GM23248 (cell line): Measurements from ENCODE around the gene DELE1. TPM values are rescaled to one million over a fixed set of nuclear protein-coding genes. Genes with fewer than 3 reads are reported as not detected.

Experiments
- DNase-seq: peaks from one replicate; pipeline ENCODE4 v3.0.0-alpha.2; 2015
- H2AFZ ChIP-seq: fragments of 200-600 bp; sonication (generic); 2 replicates; pipeline ENCODE4 v1.6.1; 2016; ENCODE audit warnings: antibody characterized with exemption
- H3F3A ChIP-seq: fragments of 200-600 bp; sonication (generic); 2 replicates; pipeline ENCODE4 v1.6.1; 2016; ENCODE audit warnings: mild to moderate bottlenecking, antibody characterized with exemption, mixed run types; ENCODE audit not compliant: insufficient read depth
- H3K27ac ChIP-seq: fragments of 200-600 bp; sonication (generic); 2 replicates; pipeline ENCODE4 v1.5.1; 2016; ENCODE audit warnings: mild to moderate bottlenecking
- H3K27me3 ChIP-seq: fragments of 200-600 bp; sonication (generic); replicated peaks from 2 replicates; pipeline ENCODE4 v1.6.1; 2016; ENCODE audit warnings: mild to moderate bottlenecking; ENCODE audit not compliant: insufficient read depth
- H3K36me3 ChIP-seq: fragments of 200-600 bp; sonication (generic); 2 replicates; pipeline ENCODE4 v1.6.1; 2016; ENCODE audit warnings: low read depth, mild to moderate bottlenecking
- H3K4me1 ChIP-seq: fragments of 200-600 bp; sonication (generic); 2 replicates; pipeline ENCODE4 v1.6.1; 2016; ENCODE audit warnings: mild to moderate bottlenecking; ENCODE audit not compliant: insufficient read depth
- H3K4me2 ChIP-seq: fragments of 200-600 bp; sonication (generic); one replicate; pipeline ENCODE4 v1.6.1; 2016; ENCODE audit warnings: mild to moderate bottlenecking; ENCODE audit not compliant: unreplicated experiment
- H3K4me3 ChIP-seq: fragments of 200-600 bp; sonication (generic); 2 replicates; pipeline ENCODE4 v1.5.1; 2016; ENCODE audit warnings: mild to moderate bottlenecking
- H3K79me2 ChIP-seq: fragments of 200-600 bp; sonication (generic); 2 replicates; pipeline ENCODE4 v1.6.1; 2016; ENCODE audit warnings: mild to moderate bottlenecking; ENCODE audit not compliant: insufficient read depth
- H3K9ac ChIP-seq: fragments of 200-600 bp; sonication (generic); 2 replicates; pipeline ENCODE4 v1.6.1; 2016; ENCODE audit warnings: mild to moderate bottlenecking
- H3K9me2 ChIP-seq: fragments of 200-600 bp; sonication (generic); 2 replicates; pipeline ENCODE4 v1.6.1; 2016; ENCODE audit warnings: mixed run types, mild to moderate bottlenecking, moderate library complexity; ENCODE audit not compliant: insufficient read depth
- H3K9me3 ChIP-seq: fragments of 200-600 bp; sonication (generic); one replicate; pipeline ENCODE4 v1.6.1; 2017; ENCODE audit warnings: low read depth
- H4K20me1 ChIP-seq: fragments of 200-600 bp; sonication (generic); 2 replicates; pipeline ENCODE4 v1.6.0; 2016; ENCODE audit not compliant: insufficient read depth
- EZH2 ChIP-seq: fragments of 200-600 bp; sonication (generic); IDR thresholded peaks from 2 replicates; pipeline ENCODE4 v1.6.1; 2018; ENCODE audit warnings: antibody characterized with exemption, mild to moderate bottlenecking; ENCODE audit not compliant: insufficient read depth, poor library complexity, severe bottlenecking
- EZH2phosphoT487 ChIP-seq: fragments of 200-600 bp; sonication (generic); IDR thresholded peaks from 2 replicates; pipeline ENCODE4 v1.6.1; 2018; ENCODE audit warnings: antibody characterized with exemption, moderate library complexity, mild to moderate bottlenecking, low read depth; ENCODE audit not compliant: insufficient read depth
- WGBS, 2 experiments: methylation state at CpG; one replicate each; pipeline ENCODE4 v1.1.6; 2015 to 2017; ENCODE audit warnings: low lambda C conversion rate in 2 of 2, low coverage in 1 of 2; ENCODE audit errors: missing lambda C conversion rate in 2 of 2; 5-methylcytosine and 5-hydroxymethylcytosine counted together
- in situ Hi-C: fragments of 300-500 bp; cut with MboI; formaldehyde crosslinking; loops from 2 replicates; pipeline ENCODE4 v1.15.0; 2020
- polyA plus RNA-seq: library from polyadenylated mRNA; unstranded; fragments of >200 nt; fragmentation: Nextera tagmentation; extraction: Ambion mirVana; gene quantifications from 2 replicates; pipeline ENCODE4 v1.2.1, GENCODE V29; 2016
- total RNA-seq: library from RNA; depleted of rRNA; stranded (reverse); fragments of >200 nt; shearing (Covaris generic); gene quantifications from 2 replicates; pipeline ENCODE4 v1.2.3, GENCODE V29; 2014; rRNA removed

Gene DELE1
- total and polyA plus RNA-seq, 2 experiments from 2014 or later = 35.1 to 47.9 TPM

GRCh38 chr5:141978389-141978788, 54.7 kb downstream of the DELE1 start:
- peaks cover 11% of the 10 kb centered on the region for H3K4me1 ChIP-seq
- H3K9ac ChIP-seq = no peak overlapping the region
- H2AFZ ChIP-seq = no peak overlapping the region
- H3K27ac ChIP-seq = no peak overlapping the region
- no peaks in the 10 kb centered on the region for H3K9me2 ChIP-seq
- peaks cover 14% of the 10 kb centered on the region for H3F3A ChIP-seq
- no peak for DNase-seq
- no peaks in the 10 kb centered on the region for H3K9me3 ChIP-seq
- no peak for TF ChIP-seq EZH2phosphoT487
- TF ChIP-seq EZH2 = no peak
- in situ Hi-C loops = no loop called here
- H4K20me1 ChIP-seq = peaks cover 8% of the 10 kb centered on the region; the same call in 1 of the 2 replicates
- H3K36me3 ChIP-seq = peaks cover 78% of the 10 kb centered on the region
- H3K27me3 ChIP-seq = no peaks in the 10 kb centered on the region
- H3K4me3 ChIP-seq = no peak overlapping the region
- H3K4me2 ChIP-seq = no peak overlapping the region
- peaks cover 50% of the 10 kb centered on the region for H3K79me2 ChIP-seq

DNA sequence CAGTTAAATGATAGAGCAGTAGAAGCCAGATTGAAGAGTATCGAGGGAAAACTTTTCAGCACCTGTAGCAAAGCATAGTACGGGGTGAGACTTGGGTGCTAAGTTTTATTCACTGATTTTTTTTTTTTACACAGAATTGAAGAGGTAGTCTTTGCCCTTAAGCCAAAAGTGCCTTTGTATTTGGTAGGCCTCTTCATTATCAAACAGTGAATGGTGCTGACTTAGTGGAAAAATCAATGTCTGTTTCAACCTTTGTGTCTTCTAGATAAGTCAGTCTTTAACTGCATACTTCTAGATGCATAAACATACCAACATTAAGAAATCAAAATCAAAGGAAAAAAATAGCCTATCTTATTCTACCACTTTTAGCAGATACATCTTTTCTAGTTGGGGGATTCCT, 59.0 kb downstream of the DELE1 start:
- Histone ChIP-seq H3K27ac (no peak overlapping the region), H3K9me2 (no peaks in the 10 kb centered on the region), H4K20me1 (no peaks in the 10 kb centered on the region), H3K9ac (no peak overlapping the region), H3K4me1 (no peaks in the 10 kb centered on the region), H3K9me3 (no peaks in the 10 kb centered on the region), H3K27me3 (no peaks in the 10 kb centered on the region), H3K36me3 (peaks cover 72% of the 10 kb centered on the region), H3K79me2 (peaks cover 10% of the 10 kb centered on the region), H3K4me3 (no peak overlapping the region), H2AFZ (no peak overlapping the region), H3K4me2 (no peak overlapping the region), H3F3A (no peaks in the 10 kb centered on the region)
- TF ChIP-seq EZH2phosphoT487 (no peak), EZH2 (no peak)
- DNase-seq = no peak
- in situ Hi-C loops = no loop called here
- WGBS, 2 experiments = 44 to 50% methylated on average over 2 of the region's 2 CpGs

GRCh38 chr5:141986072-141986471, 62.4 kb downstream of the DELE1 start:
- H3K36me3 ChIP-seq = peaks cover 58% of the 10 kb centered on the region
- H3K9me2 ChIP-seq = no peaks in the 10 kb centered on the region
- no peak overlapping the region for H2AFZ ChIP-seq
- H3K9ac ChIP-seq = no peak overlapping the region
- DNase-seq = no peak
- H3K27me3 ChIP-seq = no peaks in the 10 kb centered on the region
- no peak overlapping the region for H3K4me2 ChIP-seq
- in situ Hi-C loops = no loop called here
- H3F3A ChIP-seq = peaks cover 5% of the 10 kb centered on the region; the same call in 1 of the 2 replicates
- no peaks in the 10 kb centered on the region for H3K79me2 ChIP-seq
- TF ChIP-seq EZH2 (no peak), EZH2phosphoT487 (no peak)
- H3K4me1 ChIP-seq = no peaks in the 10 kb centered on the region
- H4K20me1 ChIP-seq = no peaks in the 10 kb centered on the region
- no peak overlapping the region for H3K27ac ChIP-seq
- H3K4me3 ChIP-seq = no peak overlapping the region
- no peaks in the 10 kb centered on the region for H3K9me3 ChIP-seq

DNA sequence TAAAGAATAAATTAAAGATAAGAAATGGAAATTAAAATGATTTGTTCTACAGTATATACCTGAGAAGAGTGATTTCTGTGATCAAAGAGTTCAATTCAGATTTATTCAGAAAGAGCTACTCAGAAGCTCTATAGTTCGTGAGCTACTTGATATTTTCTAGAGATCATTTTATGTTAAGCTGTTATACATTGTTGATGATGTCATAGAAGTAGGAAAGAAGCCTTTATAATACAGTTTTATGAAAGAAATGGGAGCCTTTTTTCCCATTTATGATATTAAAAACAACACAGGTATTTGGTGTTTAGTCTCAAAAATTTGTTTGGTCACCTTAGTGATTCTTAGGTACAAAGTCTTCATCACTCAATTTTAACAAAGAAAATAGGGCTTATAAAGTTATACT, 66.0 kb downstream of the DELE1 start:
- no peak for TF ChIP-seq EZH2phosphoT487
- TF ChIP-seq EZH2 = no peak
- no peak for DNase-seq
- in situ Hi-C loops = no loop called here
- Histone ChIP-seq H3K9me3 (no peaks in the 10 kb centered on the region), H3K79me2 (no peaks in the 10 kb centered on the region), H3K4me1 (no peaks in the 10 kb centered on the region), H3F3A (peaks cover 12% of the 10 kb centered on the region), H4K20me1 (no peaks in the 10 kb centered on the region), H3K9ac (no peak overlapping the region), H3K4me3 (no peak overlapping the region), H3K9me2 (no peaks in the 10 kb centered on the region), H3K4me2 (no peak overlapping the region), H2AFZ (no peak overlapping the region), H3K36me3 (peaks cover 41% of the 10 kb centered on the region), H3K27me3 (no peaks in the 10 kb centered on the region), H3K27ac (no peak overlapping the region)
- WGBS, 2 experiments = 0% methylated on average over 1 of the region's 1 CpG

Other genes starting within 250 kb of the DELE1 start
- gene ARAP3, start 241.6 kb upstream of the DELE1 start, total RNA-seq = 2.2 and 3.9 TPM in 2 replicates
- gene ARAP3, start 241.6 kb upstream of the DELE1 start, polyA plus RNA-seq = 2.2 TPM in 2 replicates
- gene PCDH1, start 45.5 kb upstream of the DELE1 start, total RNA-seq = 3.5 and 10.9 TPM in 2 replicates
- gene PCDH1, start 45.5 kb upstream of the DELE1 start, polyA plus RNA-seq = 1.6 and 2.4 TPM in 2 replicates
- gene PCDH12, start 34.3 kb downstream of the DELE1 start, total RNA-seq = 0.13 TPM in 1 of 2 replicates, not detected in the other
- 0.11 and 0.36 TPM in 2 replicates for gene PCDH12, start 34.3 kb downstream of the DELE1 start, polyA plus RNA-seq
- gene RNF14, start 45.2 kb downstream of the DELE1 start, total RNA-seq = 101 and 110 TPM in 2 replicates
- gene RNF14, start 45.2 kb downstream of the DELE1 start, polyA plus RNA-seq = 77.8 and 81.1 TPM in 2 replicates
- gene GNPDA1, start 89.2 kb downstream of the DELE1 start, total RNA-seq = 24.8 and 28.7 TPM in 2 replicates
- 27.6 and 31.5 TPM in 2 replicates for gene GNPDA1, start 89.2 kb downstream of the DELE1 start, polyA plus RNA-seq
- gene NDFIP1, start 184.9 kb downstream of the DELE1 start, total RNA-seq = 55.2 and 57.5 TPM in 2 replicates
- 75.3 and 76.4 TPM in 2 replicates for gene NDFIP1, start 184.9 kb downstream of the DELE1 start, polyA plus RNA-seq